ENCODE data around the gene BCOR.

Gene BCOR

GRCh38 chrX:40097504-40098263 is at the start of gene BCOR:
TSS of gene BCOR (minus strand) at chrX:40097958. CDS start at chrX:40077929, 20,029 bp downstream.
- TF ChIP-seq CTCF (IDR thresholded peaks at IDR 0.05; ENCODE audit: low read length, missing control alignments), result no peak
- DNase-seq (ENCODE audit: low read depth), result peak; percentile 66
- peak within 1 kb of the TSS; percentile 61 for H3K4me3 ChIP-seq (replicated peaks; ENCODE audit: low read depth, low read length)

GRCh38 chrX:40147126-40147952 is 49.6 kb upstream of the BCOR start:
- TF ChIP-seq CTCF (IDR thresholded peaks at IDR 0.05; ENCODE audit: low read length, missing control alignments), result no peak
- DNase-seq (ENCODE audit: low read depth), result no peak
- H3K4me3 ChIP-seq (replicated peaks; ENCODE audit: low read depth, low read length), result no peak overlapping the region

- H3K4me3 ChIP-seq (replicated peaks; ENCODE audit: low read depth, low read length), result peak overlapping the region; percentile 43
- peak; percentile 42 for DNase-seq (ENCODE audit: low read depth)
- no peak for TF ChIP-seq CTCF (IDR thresholded peaks at IDR 0.05; ENCODE audit: low read length, missing control alignments)
Measured at GRCh38 chrX:40146262-40147125, 48.7 kb upstream of the BCOR start.

GRCh38 chrX:40145923-40146261 is 48.1 kb upstream of the BCOR start:
- no peak for TF ChIP-seq CTCF (IDR thresholded peaks at IDR 0.05; ENCODE audit: low read length, missing control alignments)
- peak overlapping the region; percentile 43 for H3K4me3 ChIP-seq (replicated peaks; ENCODE audit: low read depth, low read length)
- no peak for DNase-seq (ENCODE audit: low read depth)

GRCh38 chrX:40145001-40145922 is 47.5 kb upstream of the BCOR start:
- no peak for DNase-seq (ENCODE audit: low read depth)
- H3K4me3 ChIP-seq (replicated peaks; ENCODE audit: low read depth, low read length), result peak overlapping the region; percentile 43
- no peak for TF ChIP-seq CTCF (IDR thresholded peaks at IDR 0.05; ENCODE audit: low read length, missing control alignments)

GRCh38 chrX:40144576-40144975 is 46.8 kb upstream of the BCOR start:
- no peak for DNase-seq (ENCODE audit: low read depth)
- H3K4me3 ChIP-seq (replicated peaks; ENCODE audit: low read depth, low read length), result no peak overlapping the region
- no peak for TF ChIP-seq CTCF (IDR thresholded peaks at IDR 0.05; ENCODE audit: low read length, missing control alignments)
